ENCODE data around the gene THSD7A.
A peak's percentile ranks its signal among the peaks of the same experiment; 100 is the strongest.

Gene THSD7A

GRCh38 chr7:11751807-11752389, 80.1 kb downstream of the THSD7A start:
- peaks cover 0 to 3% (median 0%) of the 10 kb centered on the region in 5 experiments for H3K9me3 ChIP-seq (ENCODE audit: control extremely low read depth in 1 of 5, control insufficient read depth in 4 of 5, insufficient read depth in 2 of 5, low read depth in 1 of 5, low read length in 4 of 5)
- ChIA-PET POLR2A (no interaction called here), CTCF (no interaction called here)
- H3K27me3 ChIP-seq (replicated peaks in 2 of 5; ENCODE audit: control insufficient read depth in 4 of 5, insufficient read depth in 5 of 5, low read length in 4 of 5): no peaks in the 10 kb centered on the region
- H3K27ac ChIP-seq (ENCODE audit: insufficient read depth in 1 of 2, low read depth in 1 of 2, low read length in 2 of 2, poor library complexity in 1 of 2, severe bottlenecking in 2 of 2): no peak overlapping the region
- no peak for DNase-seq
- no peaks in the 10 kb centered on the region for H3K36me3 ChIP-seq (ENCODE audit: control insufficient read depth in 4 of 4, insufficient read depth in 4 of 4, low read length in 3 of 4)
- no peak overlapping the region for H3K4me3 ChIP-seq (ENCODE audit: control insufficient read depth in 1 of 7, extremely low read depth in 1 of 7, insufficient read depth in 4 of 7, low read depth in 2 of 7, low read length in 6 of 7)
- no peaks in the 10 kb centered on the region for H3K4me1 ChIP-seq (ENCODE audit: control extremely low read depth in 1 of 4, control insufficient read depth in 4 of 4, insufficient read depth in 4 of 4, low read length in 3 of 4)
- WGBS (ENCODE audit: insufficient coverage): 100% methylated on average over 5 of the region's 8 CpGs

- no CpG with 5 or more reads among the region's 2 CpGs for WGBS (ENCODE audit: insufficient coverage)
- Histone ChIP-seq H3K9me3 (ENCODE audit: control extremely low read depth in 1 of 5, control insufficient read depth in 4 of 5, insufficient read depth in 2 of 5, low read depth in 1 of 5, low read length in 4 of 5) (peaks cover 0 to 3% (median 0%) of the 10 kb centered on the region in 5 experiments), H3K27me3 (replicated peaks in 2 of 5; ENCODE audit: control insufficient read depth in 4 of 5, insufficient read depth in 5 of 5, low read length in 4 of 5) (no peaks in the 10 kb centered on the region), H3K4me1 (ENCODE audit: control extremely low read depth in 1 of 4, control insufficient read depth in 4 of 4, insufficient read depth in 4 of 4, low read length in 3 of 4) (no peaks in the 10 kb centered on the region), H3K27ac (ENCODE audit: insufficient read depth in 1 of 2, low read depth in 1 of 2, low read length in 2 of 2, poor library complexity in 1 of 2, severe bottlenecking in 2 of 2) (no peak overlapping the region), H3K36me3 (ENCODE audit: control insufficient read depth in 4 of 4, insufficient read depth in 4 of 4, low read length in 3 of 4) (no peaks in the 10 kb centered on the region), H3K4me3 (ENCODE audit: control insufficient read depth in 1 of 7, extremely low read depth in 1 of 7, insufficient read depth in 4 of 7, low read depth in 2 of 7, low read length in 6 of 7) (no peak overlapping the region)
- DNase-seq: no peak
- POLR2A ChIA-PET: no interaction called here
- CTCF ChIA-PET: no interaction called here
These were observed 80.7 kb downstream of the THSD7A start for GRCh38 chr7:11751315-11751714.

GRCh38 chr7:11750191-11750590, 81.8 kb downstream of the THSD7A start:
- Histone ChIP-seq H3K36me3 (ENCODE audit: control insufficient read depth in 4 of 4, insufficient read depth in 4 of 4, low read length in 3 of 4) (no peaks in the 10 kb centered on the region), H3K27ac (ENCODE audit: insufficient read depth in 1 of 2, low read depth in 1 of 2, low read length in 2 of 2, poor library complexity in 1 of 2, severe bottlenecking in 2 of 2) (no peak overlapping the region), H3K9me3 (ENCODE audit: control extremely low read depth in 1 of 5, control insufficient read depth in 4 of 5, insufficient read depth in 2 of 5, low read depth in 1 of 5, low read length in 4 of 5) (peaks cover 0 to 3% (median 0%) of the 10 kb centered on the region in 5 experiments), H3K4me1 (ENCODE audit: control extremely low read depth in 1 of 4, control insufficient read depth in 4 of 4, insufficient read depth in 4 of 4, low read length in 3 of 4) (no peaks in the 10 kb centered on the region), H3K4me3 (ENCODE audit: control insufficient read depth in 1 of 7, extremely low read depth in 1 of 7, insufficient read depth in 4 of 7, low read depth in 2 of 7, low read length in 6 of 7) (no peak overlapping the region), H3K27me3 (replicated peaks in 2 of 5; ENCODE audit: control insufficient read depth in 4 of 5, insufficient read depth in 5 of 5, low read length in 4 of 5) (no peaks in the 10 kb centered on the region)
- POLR2A ChIA-PET: no interaction called here
- 37% methylated on average over 3 of the region's 6 CpGs for WGBS (ENCODE audit: insufficient coverage)
- DNase-seq: no peak
- CTCF ChIA-PET: no interaction called here

- Histone ChIP-seq H3K36me3 (ENCODE audit: control insufficient read depth in 4 of 4, insufficient read depth in 4 of 4, low read length in 3 of 4) (no peaks in the 10 kb centered on the region), H3K27ac (ENCODE audit: insufficient read depth in 1 of 2, low read depth in 1 of 2, low read length in 2 of 2, poor library complexity in 1 of 2, severe bottlenecking in 2 of 2) (no peak overlapping the region), H3K4me1 (ENCODE audit: control extremely low read depth in 1 of 4, control insufficient read depth in 4 of 4, insufficient read depth in 4 of 4, low read length in 3 of 4) (no peaks in the 10 kb centered on the region), H3K9me3 (ENCODE audit: control extremely low read depth in 1 of 5, control insufficient read depth in 4 of 5, insufficient read depth in 2 of 5, low read depth in 1 of 5, low read length in 4 of 5) (peaks cover 0 to 3% (median 0%) of the 10 kb centered on the region in 5 experiments), H3K4me3 (ENCODE audit: control insufficient read depth in 1 of 7, extremely low read depth in 1 of 7, insufficient read depth in 4 of 7, low read depth in 2 of 7, low read length in 6 of 7) (no peak overlapping the region), H3K27me3 (replicated peaks in 2 of 5; ENCODE audit: control insufficient read depth in 4 of 5, insufficient read depth in 5 of 5, low read length in 4 of 5) (no peaks in the 10 kb centered on the region)
- ChIA-PET CTCF (no interaction called here), POLR2A (interaction anchor here (0.6 kb wide), 1 partner anchor 87 kb away, joined by 6 read pairs; no protein-coding TSS in a partner anchor)
- WGBS (ENCODE audit: insufficient coverage): 95% methylated on average over 3 of the region's 4 CpGs
- DNase-seq: no peak
These were observed 82.4 kb downstream of the THSD7A start for GRCh38 chr7:11749629-11750028.

- Histone ChIP-seq H3K4me3 (ENCODE audit: control insufficient read depth in 1 of 7, extremely low read depth in 1 of 7, insufficient read depth in 4 of 7, low read depth in 2 of 7, low read length in 6 of 7) (no peak overlapping the region), H3K27ac (ENCODE audit: insufficient read depth in 1 of 2, low read depth in 1 of 2, low read length in 2 of 2, poor library complexity in 1 of 2, severe bottlenecking in 2 of 2) (no peak overlapping the region), H3K9me3 (ENCODE audit: control extremely low read depth in 1 of 5, control insufficient read depth in 4 of 5, insufficient read depth in 2 of 5, low read depth in 1 of 5, low read length in 4 of 5) (peaks cover 0 to 3% (median 0%) of the 10 kb centered on the region in 5 experiments), H3K4me1 (ENCODE audit: control extremely low read depth in 1 of 4, control insufficient read depth in 4 of 4, insufficient read depth in 4 of 4, low read length in 3 of 4) (no peaks in the 10 kb centered on the region), H3K27me3 (replicated peaks in 2 of 5; ENCODE audit: control insufficient read depth in 4 of 5, insufficient read depth in 5 of 5, low read length in 4 of 5) (no peaks in the 10 kb centered on the region), H3K36me3 (ENCODE audit: control insufficient read depth in 4 of 4, insufficient read depth in 4 of 4, low read length in 3 of 4) (no peaks in the 10 kb centered on the region)
- CTCF ChIA-PET: no interaction called here
- WGBS (ENCODE audit: insufficient coverage): 100% methylated on average over 2 of the region's 6 CpGs
- POLR2A ChIA-PET: no interaction called here
- DNase-seq: no peak
These were observed 83.1 kb downstream of the THSD7A start for GRCh38 chr7:11748884-11749283.

- no CpG with 5 or more reads among the region's 4 CpGs for WGBS (ENCODE audit: insufficient coverage)
- Histone ChIP-seq H3K9me3 (ENCODE audit: control extremely low read depth in 1 of 5, control insufficient read depth in 4 of 5, insufficient read depth in 2 of 5, low read depth in 1 of 5, low read length in 4 of 5) (peaks cover 0 to 3% (median 0%) of the 10 kb centered on the region in 5 experiments), H3K27me3 (replicated peaks in 2 of 5; ENCODE audit: control insufficient read depth in 4 of 5, insufficient read depth in 5 of 5, low read length in 4 of 5) (no peaks in the 10 kb centered on the region), H3K4me1 (ENCODE audit: control extremely low read depth in 1 of 4, control insufficient read depth in 4 of 4, insufficient read depth in 4 of 4, low read length in 3 of 4) (no peaks in the 10 kb centered on the region), H3K4me3 (ENCODE audit: control insufficient read depth in 1 of 7, extremely low read depth in 1 of 7, insufficient read depth in 4 of 7, low read depth in 2 of 7, low read length in 6 of 7) (no peak overlapping the region), H3K36me3 (ENCODE audit: control insufficient read depth in 4 of 4, insufficient read depth in 4 of 4, low read length in 3 of 4) (no peaks in the 10 kb centered on the region), H3K27ac (ENCODE audit: insufficient read depth in 1 of 2, low read depth in 1 of 2, low read length in 2 of 2, poor library complexity in 1 of 2, severe bottlenecking in 2 of 2) (no peak overlapping the region)
- ChIA-PET POLR2A (no interaction called here), CTCF (no interaction called here)
- DNase-seq: peak in 1 of 3 donors; percentile 6
These were observed 84.1 kb downstream of the THSD7A start for GRCh38 chr7:11747715-11748485.

GRCh38 chr7:11746591-11746990, 85.4 kb downstream of the THSD7A start:
- Histone ChIP-seq H3K27me3 (replicated peaks in 2 of 5; ENCODE audit: control insufficient read depth in 4 of 5, insufficient read depth in 5 of 5, low read length in 4 of 5) (no peaks in the 10 kb centered on the region), H3K4me3 (ENCODE audit: control insufficient read depth in 1 of 7, extremely low read depth in 1 of 7, insufficient read depth in 4 of 7, low read depth in 2 of 7, low read length in 6 of 7) (no peak overlapping the region), H3K36me3 (ENCODE audit: control insufficient read depth in 4 of 4, insufficient read depth in 4 of 4, low read length in 3 of 4) (no peaks in the 10 kb centered on the region), H3K4me1 (ENCODE audit: control extremely low read depth in 1 of 4, control insufficient read depth in 4 of 4, insufficient read depth in 4 of 4, low read length in 3 of 4) (no peaks in the 10 kb centered on the region), H3K27ac (ENCODE audit: insufficient read depth in 1 of 2, low read depth in 1 of 2, low read length in 2 of 2, poor library complexity in 1 of 2, severe bottlenecking in 2 of 2) (no peak overlapping the region), H3K9me3 (ENCODE audit: control extremely low read depth in 1 of 5, control insufficient read depth in 4 of 5, insufficient read depth in 2 of 5, low read depth in 1 of 5, low read length in 4 of 5) (no peaks in the 10 kb centered on the region)
- WGBS (ENCODE audit: insufficient coverage): no CpG with 5 or more reads among the region's 1 CpG
- ChIA-PET CTCF (no interaction called here), POLR2A (no interaction called here)
- DNase-seq: no peak

All from common myeloid progenitor, CD34-positive (primary cell).